NCI-H1092 (cell line): ENCODE measurements around the gene MANSC1.
"Not testable (repeated sequence)": the region's sequence is repeated elsewhere in the genome, so short reads cannot be mapped to it uniquely, and the experiment has no call there.

Source experiments
- DNase-seq: peaks from one replicate; lab custom pipeline; 2025; lab: John Stamatoyannopoulos, UW

MANSC1 gene

GRCh38 chr12:12323591-12323990 lies 26.5 kb downstream of the MANSC1 start:
- no peak for DNase-seq

- no peak for DNase-seq
These were observed 26.9 kb downstream of the MANSC1 start for GRCh38 chr12:12323118-12323517.

GRCh38 chr12:12319451-12320183 lies 30.4 kb downstream of the MANSC1 start:
- no peak for DNase-seq

- DNase-seq, result no peak
These were observed 34.2 kb downstream of the MANSC1 start for GRCh38 chr12:12315838-12316237.

- not testable (repeated sequence) for DNase-seq
These were observed 39.3 kb downstream of the MANSC1 start for GRCh38 chr12:12310695-12311094.

- DNase-seq, result no peak
These were observed 44.3 kb downstream of the MANSC1 start for GRCh38 chr12:12305568-12306300.

GRCh38 chr12:12302976-12303375 lies 47.1 kb downstream of the MANSC1 start:
- no peak for DNase-seq

GRCh38 chr12:12301122-12301521 lies 48.9 kb downstream of the MANSC1 start:
- no peak for DNase-seq

GRCh38 chr12:12297201-12297830 lies 52.7 kb downstream of the MANSC1 start:
- DNase-seq, result no peak

- no peak for DNase-seq
These were observed 55.6 kb downstream of the MANSC1 start for GRCh38 chr12:12294215-12295005.

GRCh38 chr12:12290206-12290605 lies 59.8 kb downstream of the MANSC1 start:
- DNase-seq, result no peak

GRCh38 chr12:12286441-12286840 lies 63.6 kb downstream of the MANSC1 start:
- DNase-seq, result no peak

GRCh38 chr12:12282761-12283425 lies 67.1 kb downstream of the MANSC1 start:
- no peak for DNase-seq

GRCh38 chr12:12282202-12282601 lies 67.8 kb downstream of the MANSC1 start:
- no peak for DNase-seq

- DNase-seq, result no peak
These were observed 68.9 kb downstream of the MANSC1 start for GRCh38 chr12:12281134-12281533.

GRCh38 chr12:12278899-12279298 lies 71.1 kb downstream of the MANSC1 start:
- no peak for DNase-seq
